H1 (cell line): ENCODE results near the gene SSTR3. TPM values are rescaled to one million over a fixed set of nuclear protein-coding genes. Genes with fewer than 3 reads are reported as not detected.

ENCODE experiments used
- CTCF ChIA-PET: fragments of 300-600 bp; sonication (Branson Sonifier 250); formaldehyde crosslinking; loops from one replicate; lab custom pipeline; 2021; ENCODE audit not compliant: partially characterized antibody; lab: Charles Lee
- POLR2A ChIA-PET: fragments of 300-600 bp; sonication (Branson Sonifier 250); formaldehyde crosslinking; loops from one replicate; lab custom pipeline; 2021; ENCODE audit warnings: inconsistent platforms; ENCODE audit not compliant: partially characterized antibody; lab: Charles Lee
- DNase-seq, 2 experiments: peaks; one replicate each; pipeline versions ENCODE4 v3.0.0 to v3.0.0-alpha.2; 2010 to 2022; ENCODE audit warnings: low spot score in 2 of 2, low read depth in 1 of 2, mixed read lengths in 1 of 2
- FAIRE-seq: peaks from 2 replicates; lab custom pipeline; 2011; peaks lifted over from hg19 to GRCh38; lab: Jason Lieb, UNC
- H2AFZ ChIP-seq: 2 replicates; pipeline ENCODE4 v1.8.1; 2012; ENCODE audit warnings: low read length, inconsistent platforms
- H2AK5ac ChIP-seq: 2 replicates; pipeline ENCODE4 v1.6.1; 2013; ENCODE audit warnings: low read depth, low read length
- H2BK120ac ChIP-seq: replicated peaks from 2 replicates; pipeline ENCODE3; 2013; ENCODE audit warnings: low read depth, low read length, inconsistent platforms
- H2BK12ac ChIP-seq: 2 replicates; pipeline ENCODE4 v1.6.1; 2013; ENCODE audit warnings: low read depth, low read length
- H2BK15ac ChIP-seq: 2 replicates; pipeline ENCODE4 v1.6.1; 2013; ENCODE audit warnings: low read length
- H2BK20ac ChIP-seq: 2 replicates; pipeline ENCODE4 v1.6.1; 2013; ENCODE audit warnings: low read length
- H2BK5ac ChIP-seq: 2 replicates; pipeline ENCODE4 v1.6.1; 2013; ENCODE audit warnings: low read depth, low read length
- H3K14ac ChIP-seq: 2 replicates; pipeline ENCODE4 v1.6.1; 2013; ENCODE audit warnings: inconsistent platforms; ENCODE audit not compliant: insufficient read length
- H3K18ac ChIP-seq: 2 replicates; pipeline ENCODE4 v1.6.1; 2013; ENCODE audit warnings: low read length; ENCODE audit errors: extremely low read depth
- H3K23ac ChIP-seq: 2 replicates; pipeline ENCODE4 v1.6.1; 2013; ENCODE audit warnings: inconsistent platforms; ENCODE audit not compliant: insufficient read length
- H3K23me2 ChIP-seq: 2 replicates; pipeline ENCODE4 v1.6.1; 2013; ENCODE audit warnings: low read depth, low read length
- H3K27ac ChIP-seq: 2 replicates; pipeline ENCODE4 v1.6.1; 2011; ENCODE audit warnings: low read depth, low read length, inconsistent platforms
- H3K27me3 ChIP-seq, 4 experiments: replicated peaks in 1 of 4; 1 replicate in 1 of 4; 2 replicates in 3 of 4; pipeline versions ENCODE4 v1.6.1 to v1.8.1; 2011 to 2013; ENCODE audit warnings: low read length in 3 of 4, mild to moderate bottlenecking in 3 of 4, inconsistent platforms in 2 of 4, mixed read lengths in 2 of 4, moderate library complexity in 1 of 4; ENCODE audit not compliant: control insufficient read depth in 3 of 4, insufficient read depth in 3 of 4; ENCODE audit errors: extremely low read depth in 1 of 4
- H3K36me3 ChIP-seq, 4 experiments: 2 replicates each; pipeline versions ENCODE4 v1.6.1 to v1.8.1; 2011 to 2013; ENCODE audit warnings: mild to moderate bottlenecking in 4 of 4, low read length in 3 of 4, moderate library complexity in 2 of 4, control low read depth in 1 of 4, inconsistent platforms in 1 of 4; ENCODE audit not compliant: insufficient read depth in 4 of 4, control insufficient read depth in 2 of 4
- H3K4ac ChIP-seq: replicated peaks from 2 replicates; pipeline ENCODE3; 2013; ENCODE audit warnings: low read length, low read depth, mixed read lengths, inconsistent platforms; ENCODE audit not compliant: insufficient read length
- H3K4me1 ChIP-seq, 4 experiments: replicated peaks in 1 of 4; 1 replicate in 1 of 4; 2 replicates in 3 of 4; pipeline versions ENCODE4 v1.6.1 to v1.8.1; 2011 to 2013; ENCODE audit warnings: low read length in 3 of 4, inconsistent platforms in 2 of 4, mixed read lengths in 1 of 4; ENCODE audit not compliant: insufficient read depth in 4 of 4, control insufficient read depth in 3 of 4
- H3K4me2 ChIP-seq, 2 experiments: 2 replicates each; pipeline versions ENCODE4 v1.6.1 to v1.8.1; 2011 to 2013; ENCODE audit warnings: low read depth in 2 of 2, low read length in 2 of 2, control low read depth in 1 of 2, inconsistent platforms in 1 of 2, mild to moderate bottlenecking in 1 of 2; ENCODE audit not compliant: insufficient read depth in 1 of 2
- H3K4me3 ChIP-seq, 4 experiments: fragments of 200-600, 300-600 bp in 1 of 4; sonication (generic), shearing (Covaris generic), sonication (Bioruptor Twin) in 1 of 4; 2 replicates each; pipeline versions ENCODE4 v1.5.1 to v1.8.1; 2011 to 2016; ENCODE audit warnings: low read length in 4 of 4, low read depth in 3 of 4, control low read depth in 2 of 4, inconsistent platforms in 2 of 4, mild to moderate bottlenecking in 2 of 4, mixed read lengths in 1 of 4, moderate library complexity in 1 of 4; ENCODE audit not compliant: insufficient read depth in 2 of 4; ENCODE audit errors: extremely low read depth in 1 of 4
- H3K56ac ChIP-seq: replicated peaks from 2 replicates; pipeline ENCODE3; 2013; ENCODE audit warnings: low read depth, mild to moderate bottlenecking, mixed read lengths, low read length, inconsistent platforms; ENCODE audit not compliant: insufficient read length
- H3K79me1 ChIP-seq: 2 replicates; pipeline ENCODE4 v1.6.1; 2013; ENCODE audit warnings: low read depth, low read length, control low read depth
- H3K79me2 ChIP-seq, 2 experiments: 2 replicates each; pipeline versions ENCODE4 v1.6.1 to v1.8.1; 2012 to 2013; ENCODE audit warnings: low read length in 2 of 2, mild to moderate bottlenecking in 2 of 2, inconsistent platforms in 1 of 2; ENCODE audit not compliant: insufficient read depth in 2 of 2, control insufficient read depth in 1 of 2
- H3K9ac ChIP-seq, 4 experiments: replicated peaks in 1 of 4; 1 replicate in 1 of 4; 2 replicates in 3 of 4; pipeline versions ENCODE4 v1.6.1 to v1.8.1; 2011 to 2013; ENCODE audit warnings: low read depth in 3 of 4, low read length in 3 of 4, control low read depth in 2 of 4, mild to moderate bottlenecking in 2 of 4, moderate library complexity in 2 of 4, inconsistent platforms in 1 of 4; ENCODE audit errors: extremely low read depth in 1 of 4
- H3K9me3 ChIP-seq, 2 experiments: 2 replicates each; pipeline versions ENCODE4 v1.6.1 to v1.8.1; 2012 to 2013; ENCODE audit warnings: mild to moderate bottlenecking in 2 of 2, moderate library complexity in 2 of 2, control low read depth in 1 of 2, inconsistent platforms in 1 of 2, low read depth in 1 of 2, low read length in 1 of 2, mixed read lengths in 1 of 2; ENCODE audit not compliant: insufficient read depth in 2 of 2
- H4K20me1 ChIP-seq, 2 experiments: replicated peaks in 1 of 2; 2 replicates each; pipeline versions ENCODE3 to v1.8.1; 2011 to 2013; ENCODE audit warnings: inconsistent platforms in 2 of 2, low read length in 2 of 2, mild to moderate bottlenecking in 1 of 2; ENCODE audit not compliant: insufficient read depth in 2 of 2, control insufficient read depth in 1 of 2
- H4K5ac ChIP-seq: 2 replicates; pipeline ENCODE4 v1.6.1; 2013; ENCODE audit warnings: low read length, low read depth, mixed read lengths, inconsistent platforms; ENCODE audit not compliant: insufficient read length
- H4K8ac ChIP-seq: 2 replicates; pipeline ENCODE4 v1.8.0; 2013; ENCODE audit warnings: mild to moderate bottlenecking, moderate library complexity, low read length, inconsistent platforms; ENCODE audit not compliant: insufficient read depth; ENCODE audit errors: extremely low read depth
- H4K91ac ChIP-seq: replicated peaks from 2 replicates; pipeline ENCODE3; 2013; ENCODE audit warnings: low read length, mixed read lengths, inconsistent platforms; ENCODE audit not compliant: insufficient read length
- BCL11A ChIP-seq, 2 experiments: IDR thresholded peaks; one replicate each; pipeline ENCODE4 v1.6.1; 2011; ENCODE audit warnings: low read depth in 2 of 2, low read length in 2 of 2, mild to moderate bottlenecking in 2 of 2
- HDAC6 ChIP-seq: IDR thresholded peaks from one replicate; pipeline ENCODE4 v1.7.1; 2012; ENCODE audit warnings: low read depth, mild to moderate bottlenecking, inconsistent platforms, low read length, moderate library complexity
- SP4 ChIP-seq: IDR thresholded peaks from 2 replicates; pipeline ENCODE4 v1.6.1; 2012; ENCODE audit warnings: low read length, inconsistent platforms
- WGBS, 2 experiments: shearing (Covaris generic) in 1 of 2; methylation state at CpG; one replicate each; pipeline versions ENCODE4 v1.1.6 to v1.1.7; 2013 to 2015; ENCODE audit warnings: low lambda C conversion rate in 2 of 2, mixed read lengths in 2 of 2, inconsistent platforms in 1 of 2, low coverage in 1 of 2, missing lambda C conversion rate in 1 of 2; ENCODE audit not compliant: insufficient replicate concordance in 2 of 2, insufficient coverage in 1 of 2, insufficient read length in 1 of 2; ENCODE audit errors: extremely low coverage in 1 of 2, missing lambda C conversion rate in 1 of 2; 5-methylcytosine and 5-hydroxymethylcytosine counted together
- polyA plus RNA-seq, 7 experiments: library from polyadenylated mRNA; depleted of rRNA in 3 of 7; stranded (reverse) in 5 of 7; unstranded in 2 of 7; fragments of >200 nt in 5 of 7; fragments of 200-250 nt in 2 of 7; gene quantifications; 1 replicate in 5 of 7; 2 replicates in 1 of 7; 4 replicates in 1 of 7; pipeline versions ENCODE4 v1.2.1 to v1.2.3, GENCODE V29; 2011 to 2013; ENCODE audit warnings: missing spikeins in 2 of 7, mixed read lengths in 2 of 7
- total RNA-seq: library from RNA; stranded (reverse); fragmentation: NEBNext Ultra II Directional; extraction: Animal tissue kit (Norgen Biotek cat#: 25700); gene quantifications from 2 replicates; pipeline ENCODE4 v1.2.1, GENCODE V29; 2021

Gene SSTR3
- total and polyA plus RNA-seq, 2 of the 8 experiments (the other 6 are each of a cell fraction or from before 2014, with no cell fraction given) = 0.22 to 0.77 TPM

GRCh38 chr22:37207981-37208380, 4.3 kb downstream of the SSTR3 start:
- CTCF ChIA-PET = no interaction called here
- FAIRE-seq = no peak
- POLR2A ChIA-PET = interaction anchor here (1.3 to 1.8 kb wide), 2 partner anchors 8 to 10 kb away, joined by 4 read pairs; no protein-coding TSS in a partner anchor

More at GRCh38 chr22:37207981-37208380, 4.3 kb downstream of the SSTR3 start:
- WGBS, 2 experiments = 90% methylated on average over 7 of the region's 7 CpGs; no CpG with 5 or more reads in 1 of the 2 experiments
- H3K79me2 ChIP-seq = no peaks in the 10 kb centered on the region
- H2BK5ac ChIP-seq = no peak overlapping the region
- H3K18ac ChIP-seq = no peak overlapping the region
- H3K4me3 ChIP-seq = no peak overlapping the region
- H3K27me3 ChIP-seq = peaks cover 0 to under 1% (median 0%) of the 10 kb centered on the region in 4 experiments; a peak in 2 of 7 replicates
- H3K4ac ChIP-seq = no peak overlapping the region
- H4K5ac ChIP-seq = no peak overlapping the region
- no peak overlapping the region for H3K23ac ChIP-seq
- H2AFZ ChIP-seq = no peak overlapping the region
- no peak overlapping the region for H3K14ac ChIP-seq
- H3K4me2 ChIP-seq = no peak overlapping the region
- no peak overlapping the region for H2BK20ac ChIP-seq
- H4K20me1 ChIP-seq = no peaks in the 10 kb centered on the region
- peaks cover 0 to 8% (median 3%) of the 10 kb centered on the region in 4 experiments; a peak in 6 of 7 replicates for H3K4me1 ChIP-seq
- TF ChIP-seq HDAC6 (no peak), SP4 (no peak), BCL11A (IDR thresholded peaks at IDR 0.05; ENCODE audit: low read depth in 2 of 2, low read length in 2 of 2) (no peak)
- no peak overlapping the region for H4K8ac ChIP-seq
- DNase-seq = no peak
- no peaks in the 10 kb centered on the region for H3K79me1 ChIP-seq
- no peak overlapping the region for H3K27ac ChIP-seq
- no peaks in the 10 kb centered on the region for H3K36me3 ChIP-seq
- H2BK12ac ChIP-seq = no peak overlapping the region
- no peak overlapping the region for H3K56ac ChIP-seq
- no peak overlapping the region for H3K9ac ChIP-seq
- H4K91ac ChIP-seq = no peak overlapping the region
- no peak overlapping the region for H2AK5ac ChIP-seq
- peaks cover 3% of the 10 kb centered on the region; the same call in 1 of the 2 replicates for H3K23me2 ChIP-seq
- no peak overlapping the region for H2BK120ac ChIP-seq
- H3K9me3 ChIP-seq = no peaks in the 10 kb centered on the region
- no peak overlapping the region for H2BK15ac ChIP-seq
